Activated T-cell treated with anti-CD3 and anti-CD28 coated beads, Interleukin-2, amount 50 U/mL, for 4 hours (primary cell): ENCODE data around the gene NVL. TPM values are rescaled to one million over a fixed set of nuclear protein-coding genes. Genes with fewer than 3 reads are reported as not detected.

Source experiments
- ATAC-seq, 2 donors: fragments of 200-7000 bp; cut with Tn5 transposase; one replicate each; pipeline ENCODE4 v1.10.0; 2021
- DNase-seq: peaks from one replicate; pipeline ENCODE4 v3.0.0-alpha.2; 2020
- H3K27me3 Mint-ChIP-seq: one replicate; pipeline ENCODE4 v1.8.0; 2021; ENCODE audit warnings: low read depth, mixed read lengths
- H3K36me3 Mint-ChIP-seq: one replicate; pipeline ENCODE4 v1.8.0; 2022; ENCODE audit warnings: mixed read lengths; ENCODE audit not compliant: insufficient read depth
- H3K4me1 Mint-ChIP-seq: one replicate; pipeline ENCODE4 v1.8.0; 2021; ENCODE audit warnings: low read depth, mixed read lengths
- H3K4me3 Mint-ChIP-seq: one replicate; pipeline ENCODE4 v1.8.0; 2021; ENCODE audit warnings: mild to moderate bottlenecking, moderate library complexity, mixed read lengths
- H3K9me3 Mint-ChIP-seq: one replicate; pipeline ENCODE4 v1.8.0; 2021; ENCODE audit warnings: mixed read lengths
- total RNA-seq, 3 donors: library from RNA; stranded (reverse); gene quantifications; one replicate each; pipeline ENCODE4 v1.2.1, GENCODE V29; 2021

NVL gene
- total RNA-seq, 3 donors from 2014 or later = 40.0 to 42.7 (median 41.8) TPM

GRCh38 chr1:224192082-224192788 lies 137.7 kb downstream of the NVL start:
- Mint-ChIP-seq H3K4me3 (no peak overlapping the region), H3K9me3 (peaks cover 3% of the 10 kb centered on the region), H3K4me1 (peaks cover 19% of the 10 kb centered on the region), H3K27me3 (no peaks in the 10 kb centered on the region), H3K36me3 (peaks cover 28% of the 10 kb centered on the region)
- DNase-seq (no peak), ATAC-seq (peak; percentile 66 to 67)

GRCh38 chr1:224189561-224189960 lies 140.4 kb downstream of the NVL start:
- no peaks in the 10 kb centered on the region for H3K27me3 Mint-ChIP-seq
- no peak for DNase-seq
- peaks cover 3% of the 10 kb centered on the region for H3K9me3 Mint-ChIP-seq
- peaks cover 27% of the 10 kb centered on the region for H3K36me3 Mint-ChIP-seq
- ATAC-seq = no peak
- H3K4me1 Mint-ChIP-seq = peaks cover 38% of the 10 kb centered on the region
- no peak overlapping the region for H3K4me3 Mint-ChIP-seq

- no peak for DNase-seq
- Mint-ChIP-seq H3K4me3 (peak overlapping the region; percentile 16), H3K36me3 (peaks cover 19% of the 10 kb centered on the region), H3K9me3 (peaks cover 3% of the 10 kb centered on the region), H3K4me1 (peaks cover 45% of the 10 kb centered on the region), H3K27me3 (no peaks in the 10 kb centered on the region)
- peak; percentile 35 to 38 for ATAC-seq
These were observed 141.7 kb downstream of the NVL start for GRCh38 chr1:224188286-224188685.

- H3K27me3 Mint-ChIP-seq = no peaks in the 10 kb centered on the region
- ATAC-seq = no peak
- no peak for DNase-seq
These were observed 144.8 kb downstream of the NVL start for GRCh38 chr1:224185208-224185607.

GRCh38 chr1:224183591-224184312 lies 146.2 kb downstream of the NVL start:
- peaks cover 49% of the 10 kb centered on the region for H3K4me1 Mint-ChIP-seq

More at GRCh38 chr1:224185208-224185607, 144.8 kb downstream of the NVL start:
- Mint-ChIP-seq H3K4me1 (peaks cover 57% of the 10 kb centered on the region), H3K4me3 (peak overlapping the region; percentile 91), H3K9me3 (peaks cover 3% of the 10 kb centered on the region), H3K36me3 (peaks cover 13% of the 10 kb centered on the region)

GRCh38 chr1:224182866-224183590 lies 146.9 kb downstream of the NVL start, which contains the start of gene DEGS1:
DEGS1 (plus strand) TSS chr1:224183240; CDS start chr1:224183337, 97 bp downstream.
- DNase-seq (peak; percentile 76), ATAC-seq (peak; percentile 81 to 84)
- H3K27me3 Mint-ChIP-seq = no peaks in the 10 kb centered on the region
- H3K9me3 Mint-ChIP-seq = no peaks in the 10 kb centered on the region
- peak within 1 kb of the TSS; percentile 91 for H3K4me3 Mint-ChIP-seq
- peaks cover 43% of the 10 kb centered on the region for H3K4me1 Mint-ChIP-seq
- H3K36me3 Mint-ChIP-seq = peaks cover 2% of the 10 kb centered on the region

More at GRCh38 chr1:224183591-224184312, 146.2 kb downstream of the NVL start:
- Mint-ChIP-seq H3K36me3 (peaks cover 7% of the 10 kb centered on the region), H3K27me3 (no peaks in the 10 kb centered on the region), H3K9me3 (peaks cover 3% of the 10 kb centered on the region), H3K4me3 (peak overlapping the region; percentile 91)
- peak; percentile 49 for DNase-seq
- peak; percentile 62 to 64 for ATAC-seq

GRCh38 chr1:224182057-224182865 lies 147.7 kb downstream of the NVL start:
- peaks cover 2% of the 10 kb centered on the region for H3K36me3 Mint-ChIP-seq
- H3K27me3 Mint-ChIP-seq = no peaks in the 10 kb centered on the region
- H3K4me1 Mint-ChIP-seq = peaks cover 43% of the 10 kb centered on the region
- H3K4me3 Mint-ChIP-seq = peak overlapping the region; percentile 82
- no peaks in the 10 kb centered on the region for H3K9me3 Mint-ChIP-seq
- DNase-seq (peak; percentile 12), ATAC-seq (peak; percentile 33 to 41)

- Mint-ChIP-seq H3K36me3 (peaks cover 2% of the 10 kb centered on the region), H3K4me1 (peaks cover 37% of the 10 kb centered on the region), H3K9me3 (no peaks in the 10 kb centered on the region), H3K4me3 (peak overlapping the region; percentile 82), H3K27me3 (no peaks in the 10 kb centered on the region)
- DNase-seq (no peak), ATAC-seq (no peak)
These were observed 148.5 kb downstream of the NVL start for GRCh38 chr1:224181453-224181810.

GRCh38 chr1:224180783-224181452 lies 149.1 kb downstream of the NVL start:
- H3K27me3 Mint-ChIP-seq = no peaks in the 10 kb centered on the region
- no peak for ATAC-seq
- DNase-seq = no peak
- no peaks in the 10 kb centered on the region for H3K9me3 Mint-ChIP-seq
- peaks cover 2% of the 10 kb centered on the region for H3K36me3 Mint-ChIP-seq
- H3K4me1 Mint-ChIP-seq = peaks cover 37% of the 10 kb centered on the region
- no peak overlapping the region for H3K4me3 Mint-ChIP-seq

GRCh38 chr1:224178894-224179293 lies 151.1 kb downstream of the NVL start:
- no peak overlapping the region for H3K4me3 Mint-ChIP-seq
- H3K9me3 Mint-ChIP-seq = no peaks in the 10 kb centered on the region
- peaks cover 19% of the 10 kb centered on the region for H3K4me1 Mint-ChIP-seq
- ATAC-seq (no peak), DNase-seq (no peak)
- H3K27me3 Mint-ChIP-seq = no peaks in the 10 kb centered on the region
- no peaks in the 10 kb centered on the region for H3K36me3 Mint-ChIP-seq

- no peaks in the 10 kb centered on the region for H3K36me3 Mint-ChIP-seq
- no peaks in the 10 kb centered on the region for H3K9me3 Mint-ChIP-seq
- ATAC-seq = no peak
- no peak overlapping the region for H3K4me3 Mint-ChIP-seq
- no peak for DNase-seq
- peaks cover 17% of the 10 kb centered on the region for H3K4me1 Mint-ChIP-seq
- H3K27me3 Mint-ChIP-seq = no peaks in the 10 kb centered on the region
These were observed 152.5 kb downstream of the NVL start for GRCh38 chr1:224177356-224177999.
